ENCODE data around the gene DPH2. TPM values are rescaled to one million over a fixed set of nuclear protein-coding genes. Genes with fewer than 3 reads are reported as not detected.
A peak's percentile ranks its signal among the peaks of the same experiment; 100 is the strongest.

Gene DPH2
- total RNA-seq, 1 donor from 2014 or later = 25.3 TPM

DNA sequence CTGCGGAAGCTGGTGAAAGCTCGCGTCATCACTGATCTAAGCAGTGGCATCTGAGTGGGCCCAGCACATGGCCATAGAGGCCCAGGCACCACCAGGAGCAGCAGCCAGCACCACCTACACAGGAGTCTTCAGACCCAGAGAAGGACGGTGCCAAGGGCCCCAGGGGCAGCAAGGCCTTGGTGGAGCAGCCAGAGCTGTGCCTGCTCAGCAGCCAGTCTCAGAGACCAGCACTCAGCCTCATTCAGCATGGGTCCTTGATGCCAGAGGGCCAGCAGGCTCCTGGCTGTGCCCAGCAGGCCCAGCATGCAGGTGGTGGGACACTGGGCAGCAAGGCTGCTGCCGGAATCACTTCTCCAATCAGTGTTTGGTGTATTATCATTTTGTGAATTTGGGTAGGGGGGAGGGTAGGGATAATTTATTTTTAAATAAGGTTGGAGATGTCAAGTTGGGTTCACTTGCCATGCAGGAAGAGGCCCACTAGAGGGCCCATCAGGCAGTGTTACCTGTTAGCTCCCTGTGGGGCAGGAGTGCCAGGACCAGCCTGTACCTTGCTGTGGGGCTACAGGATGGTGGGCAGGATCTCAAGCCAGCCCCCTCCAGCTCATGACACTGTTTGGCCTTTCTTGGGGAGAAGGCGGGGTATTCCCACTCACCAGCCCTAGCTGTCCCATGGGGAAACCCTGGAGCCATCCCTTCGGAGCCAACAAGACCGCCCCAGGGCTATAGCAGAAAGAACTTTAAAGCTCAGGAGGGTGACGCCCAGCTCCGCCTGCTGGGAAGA, 39.5 kb upstream of the DPH2 start:
- H3K36me3 Mint-ChIP-seq (ENCODE audit: unreplicated experiment) = peaks cover 7% of the 10 kb centered on the region
- DNase-seq = no peak
- H3K4me1 Mint-ChIP-seq (ENCODE audit: low read depth, unreplicated experiment) = peaks cover 12% of the 10 kb centered on the region
- H3K9me3 Mint-ChIP-seq (ENCODE audit: unreplicated experiment) = peaks cover 8% of the 10 kb centered on the region
- H3K4me3 Mint-ChIP-seq (ENCODE audit: unreplicated experiment) = no peak overlapping the region
- TF ChIP-seq, protein P1, sequence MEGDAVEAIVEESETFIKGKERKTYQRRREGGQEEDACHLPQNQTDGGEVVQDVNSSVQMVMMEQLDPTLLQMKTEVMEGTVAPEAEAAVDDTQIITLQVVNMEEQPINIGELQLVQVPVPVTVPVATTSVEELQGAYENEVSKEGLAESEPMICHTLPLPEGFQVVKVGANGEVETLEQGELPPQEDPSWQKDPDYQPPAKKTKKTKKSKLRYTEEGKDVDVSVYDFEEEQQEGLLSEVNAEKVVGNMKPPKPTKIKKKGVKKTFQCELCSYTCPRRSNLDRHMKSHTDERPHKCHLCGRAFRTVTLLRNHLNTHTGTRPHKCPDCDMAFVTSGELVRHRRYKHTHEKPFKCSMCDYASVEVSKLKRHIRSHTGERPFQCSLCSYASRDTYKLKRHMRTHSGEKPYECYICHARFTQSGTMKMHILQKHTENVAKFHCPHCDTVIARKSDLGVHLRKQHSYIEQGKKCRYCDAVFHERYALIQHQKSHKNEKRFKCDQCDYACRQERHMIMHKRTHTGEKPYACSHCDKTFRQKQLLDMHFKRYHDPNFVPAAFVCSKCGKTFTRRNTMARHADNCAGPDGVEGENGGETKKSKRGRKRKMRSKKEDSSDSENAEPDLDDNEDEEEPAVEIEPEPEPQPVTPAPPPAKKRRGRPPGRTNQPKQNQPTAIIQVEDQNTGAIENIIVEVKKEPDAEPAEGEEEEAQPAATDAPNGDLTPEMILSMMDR (IDR thresholded peaks at IDR 0.05; ENCODE audit: partially characterized antibody, unreplicated experiment) = peak; percentile 27
- H3K27ac Mint-ChIP-seq (ENCODE audit: unreplicated experiment) = no peak overlapping the region
- peaks cover 9% of the 10 kb centered on the region for H3K27me3 Mint-ChIP-seq (ENCODE audit: unreplicated experiment)

DNA sequence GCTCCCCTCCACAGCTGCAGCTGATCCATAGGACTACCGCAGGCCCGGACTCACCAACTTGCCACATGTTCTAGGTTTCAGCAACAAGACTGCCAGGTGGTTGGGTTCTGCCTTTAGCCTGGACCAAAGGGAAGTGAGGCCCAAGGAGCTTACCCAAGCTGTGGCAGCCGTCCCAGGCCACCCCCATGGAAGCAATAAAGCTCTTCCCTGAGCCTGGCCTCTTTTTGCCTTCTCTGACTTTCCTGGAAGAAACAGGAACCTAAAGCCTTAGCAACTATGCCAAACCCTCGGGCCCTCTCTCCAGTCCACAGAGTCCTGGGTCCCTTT, 38.9 kb upstream of the DPH2 start:
- Mint-ChIP-seq H3K27ac (ENCODE audit: unreplicated experiment) (no peak overlapping the region), H3K9me3 (ENCODE audit: unreplicated experiment) (peaks cover 6% of the 10 kb centered on the region), H3K4me3 (ENCODE audit: unreplicated experiment) (no peak overlapping the region), H3K27me3 (ENCODE audit: unreplicated experiment) (peaks cover 11% of the 10 kb centered on the region), H3K4me1 (ENCODE audit: low read depth, unreplicated experiment) (peaks cover 12% of the 10 kb centered on the region), H3K36me3 (ENCODE audit: unreplicated experiment) (peaks cover 7% of the 10 kb centered on the region)
- DNase-seq = no peak
- TF ChIP-seq, protein P1 (IDR thresholded peaks at IDR 0.05; ENCODE audit: partially characterized antibody, unreplicated experiment) = no peak

- Mint-ChIP-seq H3K27ac (ENCODE audit: unreplicated experiment) (no peak overlapping the region), H3K4me3 (ENCODE audit: unreplicated experiment) (no peak overlapping the region), H3K9me3 (ENCODE audit: unreplicated experiment) (peaks cover 5% of the 10 kb centered on the region), H3K27me3 (ENCODE audit: unreplicated experiment) (peaks cover 11% of the 10 kb centered on the region), H3K36me3 (ENCODE audit: unreplicated experiment) (peaks cover 7% of the 10 kb centered on the region), H3K4me1 (ENCODE audit: low read depth, unreplicated experiment) (peaks cover 12% of the 10 kb centered on the region)
- TF ChIP-seq, protein P1 (IDR thresholded peaks at IDR 0.05; ENCODE audit: partially characterized antibody, unreplicated experiment) = no peak
- no peak for DNase-seq
Observed at GRCh38 chr1:43931711-43932660, 37.8 kb upstream of the DPH2 start.

GRCh38 chr1:43932786-43933385, 36.9 kb upstream of the DPH2 start:
- TF ChIP-seq, protein P1 (IDR thresholded peaks at IDR 0.05; ENCODE audit: partially characterized antibody, unreplicated experiment) = no peak
- H3K27ac Mint-ChIP-seq (ENCODE audit: unreplicated experiment) = peak overlapping the region; percentile 20
- peaks cover 12% of the 10 kb centered on the region for H3K4me1 Mint-ChIP-seq (ENCODE audit: low read depth, unreplicated experiment)
- peak overlapping the region; percentile 60 for H3K4me3 Mint-ChIP-seq (ENCODE audit: unreplicated experiment)
- peaks cover 13% of the 10 kb centered on the region for H3K27me3 Mint-ChIP-seq (ENCODE audit: unreplicated experiment)
- H3K9me3 Mint-ChIP-seq (ENCODE audit: unreplicated experiment) = peaks cover 5% of the 10 kb centered on the region
- no peak for DNase-seq
- peaks cover 7% of the 10 kb centered on the region for H3K36me3 Mint-ChIP-seq (ENCODE audit: unreplicated experiment)
